HepG2 (cell line): ENCODE measurements around the gene SORD. TPM values are rescaled to one million over a fixed set of nuclear protein-coding genes. Genes with fewer than 3 reads are reported as not detected.

Experiments
- ATAC-seq: fragments of 200-7000 bp; cut with Tn5 transposase; 3 replicates; pipeline ENCODE4 v1.9.1; 2020; ENCODE audit warnings: mild to moderate bottlenecking, moderate library complexity
- BruUV-seq: library from RNA; stranded (reverse); fragments of 400-500 nt; replicated peaks from 2 replicates; lab custom pipeline; 2021; lab: Mats Ljungman, UMichigan
- CTCF ChIA-PET: fragments of 300-600 bp; formaldehyde crosslinking; extraction: SDS; loops from one replicate; lab custom pipeline; 2021; ENCODE audit warnings: low total read pairs, inconsistent platforms, low intra/inter-chr PET ratio; lab: Yijun Ruan, JAX
- POLR2A ChIA-PET: fragments of 350-600 bp; sonication (Branson Sonifier 250); formaldehyde crosslinking; loops from one replicate; lab custom pipeline; 2020; ENCODE audit warnings: antibody characterized with exemption, inconsistent platforms; lab: Yijun Ruan, JAX
- DNase-seq: peaks from one replicate; pipeline ENCODE4 v3.0.0-alpha.2; 2015; ENCODE audit warnings: low spot score
- FAIRE-seq: peaks from 3 replicates; lab custom pipeline; 2011; peaks lifted over from hg19 to GRCh38; lab: Jason Lieb, UNC
- H2AFZ ChIP-seq: one replicate; pipeline ENCODE4 v1.6.1; 2011; ENCODE audit warnings: low read length, inconsistent platforms
- H3K27ac ChIP-seq: fragments of 300-600 bp; 3 replicates; pipeline ENCODE4 v1.8.0; 2011; ENCODE audit warnings: mixed run types, mild to moderate bottlenecking, mixed read lengths, low read length, inconsistent platforms; ENCODE audit not compliant: insufficient read depth; ENCODE audit errors: extremely low read length
- H3K27me3 ChIP-seq, 2 experiments: fragments of 200-600 bp in 1 of 2; 2 replicates in 1 of 2; 3 replicates in 1 of 2; pipeline versions ENCODE4 v1.6.0 to v1.8.0; 2011; ENCODE audit warnings: low read length in 2 of 2, mild to moderate bottlenecking in 2 of 2, moderate library complexity in 2 of 2, inconsistent platforms in 1 of 2; ENCODE audit not compliant: insufficient read depth in 2 of 2, control insufficient read depth in 1 of 2
- H3K36me3 ChIP-seq, 2 experiments: fragments of 200-600 bp in 1 of 2; replicated peaks in 1 of 2; 2 replicates in 1 of 2; 3 replicates in 1 of 2; pipeline versions ENCODE4 v1.5.1 to v1.8.0; 2011; ENCODE audit warnings: low read length in 2 of 2, inconsistent platforms in 1 of 2; ENCODE audit not compliant: insufficient read depth in 2 of 2, control insufficient read depth in 1 of 2
- H3K4me1 ChIP-seq: 2 replicates; pipeline ENCODE4 v1.5.1; 2012; ENCODE audit warnings: low read length, inconsistent platforms; ENCODE audit not compliant: insufficient read depth
- H3K4me2 ChIP-seq: 2 replicates; pipeline ENCODE4 v1.6.0; 2011; ENCODE audit warnings: low read depth, low read length, inconsistent platforms
- H3K4me3 ChIP-seq, 3 experiments: fragments of 200-600 bp in 1 of 3; sonication (generic), shearing (Covaris generic) in 1 of 3; replicated peaks in 1 of 3; 2 replicates each; pipeline ENCODE4 v1.5.1; 2011 to 2016; ENCODE audit warnings: low read length in 3 of 3, inconsistent platforms in 2 of 3, low read depth in 2 of 3, mild to moderate bottlenecking in 2 of 3, control low read depth in 1 of 3, mixed read lengths in 1 of 3; ENCODE audit not compliant: insufficient read depth in 1 of 3
- H3K79me2 ChIP-seq: one replicate; pipeline ENCODE4 v1.6.1; 2011; ENCODE audit warnings: low read length, inconsistent platforms; ENCODE audit not compliant: insufficient read depth
- H3K9ac ChIP-seq: 2 replicates; pipeline ENCODE4 v1.6.0; 2011; ENCODE audit warnings: mild to moderate bottlenecking, low read depth, low read length, inconsistent platforms; ENCODE audit not compliant: insufficient read depth
- H3K9me3 ChIP-seq: 2 replicates; pipeline ENCODE4 v1.5.1; 2012; ENCODE audit warnings: mild to moderate bottlenecking, low read length
- H4K20me1 ChIP-seq: 2 replicates; pipeline ENCODE4 v1.6.0; 2011; ENCODE audit warnings: inconsistent platforms, mild to moderate bottlenecking, low read length, moderate library complexity; ENCODE audit not compliant: insufficient read depth
- ATF7 ChIP-seq, 2 experiments: fragments of 450-650 bp in 1 of 2; sonication (generic) in 1 of 2; formaldehyde crosslinking in 1 of 2; IDR thresholded peaks; 2 replicates each; pipeline versions ENCODE4 v1.4.0 to v1.6.1; 2016 to 2020; ENCODE audit warnings: antibody characterized with exemption in 1 of 2, mild to moderate bottlenecking in 1 of 2, missing genetic modification reagents in 1 of 2
- KDM5B ChIP-seq: sonication (generic); formaldehyde crosslinking; IDR thresholded peaks from 2 replicates; pipeline ENCODE4 v1.4.0; 2020; ENCODE audit warnings: missing genetic modification reagents, mild to moderate bottlenecking, borderline replicate concordance
- MTERF4 ChIP-seq: sonication (generic); formaldehyde crosslinking; IDR thresholded peaks from 2 replicates; pipeline ENCODE4 v1.8.0; 2023; ENCODE audit warnings: mild to moderate bottlenecking, missing genetic modification reagents
- NFKB2 ChIP-seq: sonication (generic); formaldehyde crosslinking; IDR thresholded peaks from 2 replicates; pipeline ENCODE4 v1.4.0; 2020; ENCODE audit warnings: missing genetic modification reagents, borderline replicate concordance
- ZNF367 ChIP-seq: sonication (generic); formaldehyde crosslinking; IDR thresholded peaks from 2 replicates; pipeline ENCODE4 v1.4.0; 2020; ENCODE audit warnings: missing genetic modification reagents, borderline replicate concordance
- ZNF468 ChIP-seq: sonication (generic); formaldehyde crosslinking; IDR thresholded peaks from 2 replicates; pipeline ENCODE4 v1.8.0; 2022; ENCODE audit warnings: mild to moderate bottlenecking, moderate library complexity, missing genetic modification reagents
- ZNF766 ChIP-seq: sonication (generic); formaldehyde crosslinking; IDR thresholded peaks from 2 replicates; pipeline ENCODE4 v1.5.0; 2020; ENCODE audit warnings: missing genetic modification reagents, borderline replicate concordance
- WGBS: methylation state at CpG from one replicate; pipeline ENCODE4 v1.1.6; 2017; ENCODE audit warnings: low lambda C conversion rate; 5-methylcytosine and 5-hydroxymethylcytosine counted together
- in situ Hi-C: cut with HindIII; loops from 2 replicates; pipeline ENCODE4 v1.10.0; 2017; ENCODE audit warnings: low pct_unique_long_range_greater_than_20kb; ENCODE audit not compliant: extremely low pct_ligation_motif_present
- intact Hi-C: fragments of 100-400 bp; cut with micrococcal nuclease; formaldehyde crosslinking; loops from one replicate; pipeline ENCODE4 v1.10.0; 2022; ENCODE audit not compliant: unreplicated experiment
- polyA plus RNA-seq, 8 experiments: library from polyadenylated mRNA; depleted of rRNA in 3 of 8; stranded (reverse) in 7 of 8; unstranded in 1 of 8; fragments of >200 nt; fragmentation: Illumina TruSeq in 4 of 8; extraction: Trizol in 4 of 8; gene quantifications; 2 replicates each; pipeline versions ENCODE4 v1.2.1 to v1.2.3, GENCODE V29; 2011 to 2016; ENCODE audit warnings: low read depth in 4 of 8, missing spikeins in 1 of 8, mixed read lengths in 1 of 8; ENCODE audit not compliant: insufficient read depth in 1 of 8
- total RNA-seq, 5 experiments: library from RNA; depleted of rRNA; stranded (reverse); fragments of >200 nt; fragmentation: Illumina TruSeq; extraction: Trizol; gene quantifications; 2 replicates each; pipeline ENCODE4 v1.2.3, GENCODE V29; 2016; ENCODE audit warnings: low read depth in 1 of 5

The SORD gene
- total and polyA plus RNA-seq, 2 of the 13 experiments (the other 11 are each of a cell fraction or from before 2014, with no cell fraction given): 59.1 to 95.3 TPM

GRCh38 chr15:45116482-45117307, 93.7 kb downstream of the SORD start (continued):
- TF ChIP-seq MTERF4 (CRISPR knock-in tag): no peak
- no peak for TF ChIP-seq ATF7 (IDR thresholded peaks at IDR 0.05)
- no peak for TF ChIP-seq ATF7 (CRISPR knock-in tag; IDR thresholded peaks at IDR 0.05)
- no peak for TF ChIP-seq ZNF367 (CRISPR knock-in tag)

GRCh38 chr15:45117308-45118130, 94.5 kb downstream of the SORD start:
- no peaks in the 10 kb centered on the region for H3K9me3 ChIP-seq
- peaks cover 25% of the 10 kb centered on the region for H3K4me1 ChIP-seq
- H3K27me3 ChIP-seq: peaks cover 10 to 42% of the 10 kb centered on the region in 2 experiments
- ChIA-PET POLR2A (interaction anchor here (0.8 to 1.3 kb wide), 4 partner anchors 16 to 138 kb away, joined by 3 to 5 read pairs (median 4); no protein-coding TSS in a partner anchor), CTCF (interaction anchor here (0.7 to 1.9 kb wide), 7 partner anchors 9 to 81 kb away, joined by 3 to 5 read pairs (median 3); no protein-coding TSS in a partner anchor)
- no peak overlapping the region for H2AFZ ChIP-seq
- H3K9ac ChIP-seq: no peak overlapping the region
- DNase-seq (no peak), ATAC-seq (peak; percentile 62), FAIRE-seq (no peak)
- no TSS peak for BruUV-seq
- H4K20me1 ChIP-seq: no peaks in the 10 kb centered on the region
- WGBS: 62% methylated on average over 32 of the region's 33 CpGs
- no peak overlapping the region for H3K27ac ChIP-seq
- TF ChIP-seq NFKB2 (CRISPR knock-in tag) (0 out of 2 replicates have a peak, but pooled peaks have one; percentile 53), ZNF468 (CRISPR knock-in tag) (no peak), ZNF766 (CRISPR knock-in tag) (0 out of 2 replicates have a peak, but pooled peaks have one; percentile 41), KDM5B (CRISPR knock-in tag) (0 out of 2 replicates have a peak, but pooled peaks have one; percentile 34)
- intact Hi-C loops: loop anchor here (1.0 to 2.0 kb wide), 2 partner anchors 81 to 149 kb away; no protein-coding TSS in a partner anchor
- peak overlapping the region; percentile 8 to 47 (median 10); a peak in 3 of 6 replicates for H3K4me3 ChIP-seq
- no peaks in the 10 kb centered on the region for H3K36me3 ChIP-seq
- H3K4me2 ChIP-seq: peak overlapping the region; percentile 67
- in situ Hi-C loops: no loop called here
- no peaks in the 10 kb centered on the region for H3K79me2 ChIP-seq
